ENCODE results near the gene TMEM41B. TPM values are rescaled to one million over a fixed set of nuclear protein-coding genes. Genes with fewer than 3 reads are reported as not detected.
"Not testable (repeated sequence)": the region's sequence is repeated elsewhere in the genome, so short reads cannot be mapped to it uniquely, and the experiment has no call there.

The TMEM41B gene
- total and polyA plus RNA-seq, 4 donors, result 11.8 to 52.0 (median 23.3) TPM

- peak overlapping the region; percentile 79 to 89 for H3K9ac ChIP-seq (ENCODE audit: low read depth in 1 of 2, low read length in 2 of 2)
- no peaks in the 10 kb centered on the region for H3K27me3 ChIP-seq (ENCODE audit: control insufficient read depth in 4 of 4, insufficient read depth in 4 of 4, low read length in 3 of 4)
- H3K4me1 ChIP-seq (ENCODE audit: control insufficient read depth in 4 of 4, insufficient read depth in 4 of 4, low read length in 3 of 4), result peaks cover 0 to 11% (median under 1%) of the 10 kb centered on the region in 4 donors
- TF ChIP-seq FOXA2 (IDR thresholded peaks at IDR 0.05) (no peak), JUND (IDR thresholded peaks at IDR 0.05) (peak in 1 of 2 donors; percentile 22)
- WGBS, result 7% methylated on average over 8 of the region's 9 CpGs
- no peaks in the 10 kb centered on the region for H3K9me3 ChIP-seq (ENCODE audit: control insufficient read depth in 4 of 4, low read length in 3 of 4)
- H3K4me3 ChIP-seq (ENCODE audit: low read depth in 1 of 3, low read length in 3 of 3), result peak overlapping the region; percentile 57 to 91 (median 91)
- DNase-seq (ENCODE audit: low spot score), result no peak
- H3K27ac ChIP-seq (ENCODE audit: low read depth in 1 of 2, low read length in 2 of 2), result peak overlapping the region; percentile 94 to 95
- no peaks in the 10 kb centered on the region for H3K36me3 ChIP-seq (ENCODE audit: control insufficient read depth in 4 of 4, insufficient read depth in 3 of 4, low read depth in 1 of 4, low read length in 3 of 4)
Observed at GRCh38 chr11:9263840-9264315, 50.5 kb downstream of the TMEM41B start.

- WGBS, result 79% methylated on average over 2 of the region's 2 CpGs
- not testable (repeated sequence) for H3K4me3 ChIP-seq (ENCODE audit: low read depth in 1 of 3, low read length in 3 of 3); DNase-seq (ENCODE audit: low spot score); H3K27me3 ChIP-seq (ENCODE audit: control insufficient read depth in 4 of 4, insufficient read depth in 4 of 4, low read length in 3 of 4); H3K36me3 ChIP-seq (ENCODE audit: control insufficient read depth in 4 of 4, insufficient read depth in 3 of 4, low read depth in 1 of 4, low read length in 3 of 4); H3K9me3 ChIP-seq (ENCODE audit: control insufficient read depth in 4 of 4, low read length in 3 of 4); H3K9ac ChIP-seq (ENCODE audit: low read depth in 1 of 2, low read length in 2 of 2); H3K27ac ChIP-seq (ENCODE audit: low read depth in 1 of 2, low read length in 2 of 2)
- peaks cover 0 to 11% (median under 1%) of the 10 kb centered on the region in 4 donors for H3K4me1 ChIP-seq (ENCODE audit: control insufficient read depth in 4 of 4, insufficient read depth in 4 of 4, low read length in 3 of 4)
Observed at GRCh38 chr11:9260838-9261146, 53.6 kb downstream of the TMEM41B start.

GRCh38 chr11:9259981-9260837, 54.2 kb downstream of the TMEM41B start:
- Histone ChIP-seq H3K4me3 (ENCODE audit: low read depth in 1 of 3, low read length in 3 of 3) (no peak overlapping the region), H3K27ac (ENCODE audit: low read depth in 1 of 2, low read length in 2 of 2) (no peak overlapping the region), H3K27me3 (ENCODE audit: control insufficient read depth in 4 of 4, insufficient read depth in 4 of 4, low read length in 3 of 4) (no peaks in the 10 kb centered on the region), H3K4me1 (ENCODE audit: control insufficient read depth in 4 of 4, insufficient read depth in 4 of 4, low read length in 3 of 4) (peaks cover 0 to 7% (median under 1%) of the 10 kb centered on the region in 4 donors), H3K9ac (ENCODE audit: low read depth in 1 of 2, low read length in 2 of 2) (no peak overlapping the region), H3K36me3 (ENCODE audit: control insufficient read depth in 4 of 4, insufficient read depth in 3 of 4, low read depth in 1 of 4, low read length in 3 of 4) (peaks cover 0 to under 1% (median 0%) of the 10 kb centered on the region in 4 donors), H3K9me3 (ENCODE audit: control insufficient read depth in 4 of 4, low read length in 3 of 4) (no peaks in the 10 kb centered on the region)
- TF ChIP-seq RAD21 (IDR thresholded peaks at IDR 0.05), result peak in 1 of 2 donors; percentile 38
- TF ChIP-seq HNF4G (IDR thresholded peaks at IDR 0.05), result no peak
- WGBS, result 73% methylated on average over 4 of the region's 4 CpGs
- DNase-seq (ENCODE audit: low spot score), result no peak

GRCh38 chr11:9258279-9258678, 56.1 kb downstream of the TMEM41B start:
- H3K9me3 ChIP-seq (ENCODE audit: control insufficient read depth in 4 of 4, low read length in 3 of 4); H3K4me1 ChIP-seq (ENCODE audit: control insufficient read depth in 4 of 4, insufficient read depth in 4 of 4, low read length in 3 of 4); H3K9ac ChIP-seq (ENCODE audit: low read depth in 1 of 2, low read length in 2 of 2); DNase-seq (ENCODE audit: low spot score); H3K27me3 ChIP-seq (ENCODE audit: control insufficient read depth in 4 of 4, insufficient read depth in 4 of 4, low read length in 3 of 4); H3K4me3 ChIP-seq (ENCODE audit: low read depth in 1 of 3, low read length in 3 of 3); H3K36me3 ChIP-seq (ENCODE audit: control insufficient read depth in 4 of 4, insufficient read depth in 3 of 4, low read depth in 1 of 4, low read length in 3 of 4); H3K27ac ChIP-seq (ENCODE audit: low read depth in 1 of 2, low read length in 2 of 2): not testable (repeated sequence)
- WGBS, result 97% methylated on average over 4 of the region's 4 CpGs

- H3K36me3 ChIP-seq (ENCODE audit: control insufficient read depth in 4 of 4, insufficient read depth in 3 of 4, low read depth in 1 of 4, low read length in 3 of 4), result peaks cover 0 to 2% (median 0%) of the 10 kb centered on the region in 4 donors
- WGBS, result 97% methylated on average over 3 of the region's 3 CpGs
- no peak overlapping the region for H3K4me3 ChIP-seq (ENCODE audit: low read depth in 1 of 3, low read length in 3 of 3)
- peaks cover 0 to 8% (median 0%) of the 10 kb centered on the region in 4 donors for H3K4me1 ChIP-seq (ENCODE audit: control insufficient read depth in 4 of 4, insufficient read depth in 4 of 4, low read length in 3 of 4)
- no peak overlapping the region for H3K27ac ChIP-seq (ENCODE audit: low read depth in 1 of 2, low read length in 2 of 2)
- no peak overlapping the region for H3K9ac ChIP-seq (ENCODE audit: low read depth in 1 of 2, low read length in 2 of 2)
- H3K9me3 ChIP-seq (ENCODE audit: control insufficient read depth in 4 of 4, low read length in 3 of 4), result no peaks in the 10 kb centered on the region
- H3K27me3 ChIP-seq (ENCODE audit: control insufficient read depth in 4 of 4, insufficient read depth in 4 of 4, low read length in 3 of 4), result no peaks in the 10 kb centered on the region
- no peak for TF ChIP-seq FOXA2 (IDR thresholded peaks at IDR 0.05)
- no peak for TF ChIP-seq ATF3 (IDR thresholded peaks at IDR 0.05)
- TF ChIP-seq HNF4G (IDR thresholded peaks at IDR 0.05), result no peak
- TF ChIP-seq YY1 (IDR thresholded peaks at IDR 0.05), result no peak
- no peak for TF ChIP-seq EGR1 (IDR thresholded peaks at IDR 0.05; ENCODE audit: low read depth in 2 of 2)
- TF ChIP-seq RAD21 (IDR thresholded peaks at IDR 0.05), result no peak
- no peak for TF ChIP-seq NR2F2 (IDR thresholded peaks at IDR 0.05)
- TF ChIP-seq ZBTB33 (IDR thresholded peaks at IDR 0.05), result no peak
- DNase-seq (ENCODE audit: low spot score), result no peak
Observed at GRCh38 chr11:9254416-9254815, 60.0 kb downstream of the TMEM41B start.

Measured in liver (tissue), 9 donors.